Fibroblast of lung (primary cell): Measurements from ENCODE around the gene PGGHG. TPM values are rescaled to one million over a fixed set of nuclear protein-coding genes. Genes with fewer than 3 reads are reported as not detected.

Source experiments
- DNase-seq, 2 donors: peaks; one replicate each; pipeline versions ENCODE4 v3.0.0 to v3.0.0-alpha.2; 2010; ENCODE audit warnings: low read depth in 2 of 2
- H2AFZ ChIP-seq: 2 replicates; pipeline ENCODE4 v1.5.1; 2012; ENCODE audit warnings: low read length, control low read depth, inconsistent platforms
- H3K27ac ChIP-seq: 2 replicates; pipeline ENCODE4 v1.5.1; 2011; ENCODE audit warnings: low read length, control low read depth; ENCODE audit not compliant: insufficient read depth
- H3K27me3 ChIP-seq: 2 replicates; pipeline ENCODE4 v1.5.1; 2011; ENCODE audit warnings: mild to moderate bottlenecking, low read length; ENCODE audit not compliant: control insufficient read depth, insufficient read depth
- H3K36me3 ChIP-seq: 2 replicates; pipeline ENCODE4 v1.5.1; 2011; ENCODE audit warnings: low read length; ENCODE audit not compliant: control insufficient read depth, insufficient read depth
- H3K4me1 ChIP-seq: 2 replicates; pipeline ENCODE4 v1.5.1; 2011; ENCODE audit warnings: low read length; ENCODE audit not compliant: control insufficient read depth, insufficient read depth; ENCODE audit errors: extremely low read depth
- H3K4me2 ChIP-seq: 2 replicates; pipeline ENCODE4 v1.5.1; 2011; ENCODE audit warnings: low read length, control low read depth; ENCODE audit not compliant: insufficient read depth; ENCODE audit errors: extremely low read depth
- H3K4me3 ChIP-seq, 4 experiments: fragments of 200-600 bp in 1 of 4; sonication (generic) in 1 of 4; replicated peaks in 1 of 4; 2 replicates each; pipeline ENCODE4 v1.5.1; 2011 to 2016; ENCODE audit warnings: low read length in 4 of 4, low read depth in 3 of 4, mild to moderate bottlenecking in 3 of 4, control low read depth in 2 of 4, inconsistent platforms in 1 of 4, mixed read lengths in 1 of 4; ENCODE audit not compliant: insufficient read depth in 1 of 4; ENCODE audit errors: control extremely low read depth in 1 of 4
- H3K79me2 ChIP-seq: 2 replicates; pipeline ENCODE4 v1.5.1; 2012; ENCODE audit warnings: mild to moderate bottlenecking, low read length, inconsistent platforms; ENCODE audit not compliant: control insufficient read depth, insufficient read depth
- H3K9ac ChIP-seq: 2 replicates; pipeline ENCODE4 v1.5.1; 2011; ENCODE audit warnings: mild to moderate bottlenecking, low read length, control low read depth; ENCODE audit not compliant: insufficient read depth
- H3K9me3 ChIP-seq: 2 replicates; pipeline ENCODE4 v1.5.1; 2012; ENCODE audit warnings: low read depth, low read length; ENCODE audit not compliant: control insufficient read depth, insufficient read depth
- H4K20me1 ChIP-seq: 2 replicates; pipeline ENCODE4 v1.5.1; 2011; ENCODE audit warnings: low read length; ENCODE audit not compliant: control insufficient read depth, insufficient read depth; ENCODE audit errors: extremely low read depth
- EZH2 ChIP-seq: IDR thresholded peaks from 2 replicates; pipeline ENCODE4 v1.5.1; 2012; ENCODE audit warnings: low read length, control low read depth, mild to moderate bottlenecking; ENCODE audit errors: missing control alignments
- polyA plus RNA-seq, 2 donors: library from polyadenylated mRNA; depleted of rRNA in 1 of 2; stranded (reverse) in 1 of 2; unstranded in 1 of 2; fragments of >200 nt; gene quantifications; 2 replicates each; pipeline ENCODE4 v1.2.1, GENCODE V29; 2011 to 2012; ENCODE audit warnings: missing spikeins in 1 of 2
- total RNA-seq: library from RNA; depleted of rRNA; stranded (reverse); fragments of >200 nt; gene quantifications from 2 replicates; pipeline ENCODE4 v1.2.1, GENCODE V29; 2014
- TF ChIP-seq, protein P1 (sequence below), 2 donors: IDR thresholded peaks in 1 of 2; conservative IDR thresholded peaks in 1 of 2; 1 replicate in 1 of 2; 2 replicates in 1 of 2; pipeline ENCODE4 v1.5.1; 2011 to 2012; ENCODE audit warnings: low read length in 2 of 2, control low read depth in 1 of 2, inconsistent platforms in 1 of 2, low read depth in 1 of 2, mild to moderate bottlenecking in 1 of 2

The PGGHG gene
- total and polyA plus RNA-seq, 2 donors (not counting 1 experiment from before 2014, with no cell fraction given) = 4.6 to 8.4 TPM

DNA sequence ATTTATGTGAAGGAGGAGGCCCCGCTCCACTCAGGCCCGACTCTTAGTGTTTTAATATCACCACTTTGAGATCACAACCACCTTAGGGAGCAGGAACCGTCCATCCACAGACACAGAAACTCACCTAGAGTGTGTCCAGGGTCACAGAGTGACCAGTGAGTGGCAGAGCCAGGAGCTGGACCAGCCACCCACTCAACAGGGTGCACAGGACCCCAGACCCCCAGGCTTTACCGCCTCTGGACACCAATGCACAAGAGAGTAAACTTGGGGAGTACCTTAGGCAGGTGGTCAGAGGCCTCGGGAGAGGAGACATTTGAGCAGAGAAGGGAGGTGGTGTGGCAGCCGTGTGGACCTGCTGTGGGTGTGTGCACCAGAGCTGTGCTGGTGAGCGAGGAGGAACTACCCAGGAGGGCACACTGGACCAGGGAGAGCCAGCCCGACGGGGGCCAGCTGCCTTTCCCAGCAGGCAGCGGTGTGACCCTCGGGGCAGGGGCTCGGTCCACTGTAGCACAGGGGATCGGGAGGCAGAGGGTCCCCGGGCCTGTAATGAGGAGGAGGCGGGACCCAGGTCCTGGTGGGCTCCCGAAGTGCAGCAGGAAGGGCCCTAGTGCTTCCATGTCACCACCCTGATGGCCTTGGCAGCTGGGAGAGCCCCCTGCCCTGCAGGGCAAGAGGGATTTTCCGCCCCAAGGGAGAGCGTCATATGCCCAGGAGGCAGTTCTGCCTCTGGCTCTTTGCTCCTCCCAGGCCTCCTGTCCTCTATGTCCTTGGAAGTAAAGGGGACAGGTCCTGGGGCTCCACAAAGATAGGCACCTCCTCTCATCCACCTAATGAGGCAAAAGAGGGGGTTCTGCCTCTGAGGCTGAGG lies 18.2 kb upstream of the PGGHG start:
- DNase-seq = no peak
- Histone ChIP-seq H3K27ac (no peak overlapping the region), H3K9me3 (no peaks in the 10 kb centered on the region), H4K20me1 (no peaks in the 10 kb centered on the region), H3K9ac (no peak overlapping the region), H3K27me3 (peaks cover 13% of the 10 kb centered on the region), H3K4me1 (peaks cover 4% of the 10 kb centered on the region), H3K79me2 (no peaks in the 10 kb centered on the region), H3K4me2 (no peak overlapping the region), H3K4me3 (no peak overlapping the region), H3K36me3 (no peaks in the 10 kb centered on the region), H2AFZ (no peak overlapping the region)
- no peak for TF ChIP-seq EZH2
- TF ChIP-seq, protein P1, sequence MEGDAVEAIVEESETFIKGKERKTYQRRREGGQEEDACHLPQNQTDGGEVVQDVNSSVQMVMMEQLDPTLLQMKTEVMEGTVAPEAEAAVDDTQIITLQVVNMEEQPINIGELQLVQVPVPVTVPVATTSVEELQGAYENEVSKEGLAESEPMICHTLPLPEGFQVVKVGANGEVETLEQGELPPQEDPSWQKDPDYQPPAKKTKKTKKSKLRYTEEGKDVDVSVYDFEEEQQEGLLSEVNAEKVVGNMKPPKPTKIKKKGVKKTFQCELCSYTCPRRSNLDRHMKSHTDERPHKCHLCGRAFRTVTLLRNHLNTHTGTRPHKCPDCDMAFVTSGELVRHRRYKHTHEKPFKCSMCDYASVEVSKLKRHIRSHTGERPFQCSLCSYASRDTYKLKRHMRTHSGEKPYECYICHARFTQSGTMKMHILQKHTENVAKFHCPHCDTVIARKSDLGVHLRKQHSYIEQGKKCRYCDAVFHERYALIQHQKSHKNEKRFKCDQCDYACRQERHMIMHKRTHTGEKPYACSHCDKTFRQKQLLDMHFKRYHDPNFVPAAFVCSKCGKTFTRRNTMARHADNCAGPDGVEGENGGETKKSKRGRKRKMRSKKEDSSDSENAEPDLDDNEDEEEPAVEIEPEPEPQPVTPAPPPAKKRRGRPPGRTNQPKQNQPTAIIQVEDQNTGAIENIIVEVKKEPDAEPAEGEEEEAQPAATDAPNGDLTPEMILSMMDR (conservative IDR thresholded peaks at IDR 0.05 in 1 of 2, IDR thresholded peaks at IDR 0.05 in 1 of 2; ENCODE audit: low read depth in 1 of 2, low read length in 2 of 2) = no peak

DNA sequence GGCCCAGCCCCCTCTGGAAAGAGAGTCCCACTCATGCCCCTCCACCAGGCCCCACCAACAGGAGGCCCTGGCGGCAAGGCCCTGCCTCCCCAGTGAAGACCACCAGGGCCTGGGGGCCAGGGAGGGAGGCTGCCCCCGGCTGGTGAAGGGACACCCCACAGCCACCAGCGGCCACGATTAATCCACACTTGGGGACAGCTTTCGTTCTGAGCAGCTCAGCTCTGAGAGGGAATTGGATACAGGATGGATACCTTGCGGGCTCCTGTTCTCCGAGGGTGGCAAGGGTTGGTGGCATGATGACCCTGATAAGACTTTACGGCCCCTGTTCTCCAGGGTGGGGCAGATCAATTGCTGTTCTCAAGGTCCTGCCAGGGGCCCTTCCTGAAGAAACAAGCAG lies 17.6 kb upstream of the PGGHG start:
- H4K20me1 ChIP-seq = no peaks in the 10 kb centered on the region
- H2AFZ ChIP-seq = no peak overlapping the region
- no peaks in the 10 kb centered on the region for H3K36me3 ChIP-seq
- no peak overlapping the region for H3K4me3 ChIP-seq
- H3K4me2 ChIP-seq = no peak overlapping the region
- no peak for TF ChIP-seq EZH2
- TF ChIP-seq, protein P1 (conservative IDR thresholded peaks at IDR 0.05 in 1 of 2, IDR thresholded peaks at IDR 0.05 in 1 of 2; ENCODE audit: low read depth in 1 of 2, low read length in 2 of 2) = no peak
- H3K4me1 ChIP-seq = peaks cover 4% of the 10 kb centered on the region
- H3K79me2 ChIP-seq = no peaks in the 10 kb centered on the region
- peaks cover 13% of the 10 kb centered on the region for H3K27me3 ChIP-seq
- H3K9me3 ChIP-seq = no peaks in the 10 kb centered on the region
- no peak for DNase-seq
- H3K27ac ChIP-seq = no peak overlapping the region
- H3K9ac ChIP-seq = no peak overlapping the region

DNA sequence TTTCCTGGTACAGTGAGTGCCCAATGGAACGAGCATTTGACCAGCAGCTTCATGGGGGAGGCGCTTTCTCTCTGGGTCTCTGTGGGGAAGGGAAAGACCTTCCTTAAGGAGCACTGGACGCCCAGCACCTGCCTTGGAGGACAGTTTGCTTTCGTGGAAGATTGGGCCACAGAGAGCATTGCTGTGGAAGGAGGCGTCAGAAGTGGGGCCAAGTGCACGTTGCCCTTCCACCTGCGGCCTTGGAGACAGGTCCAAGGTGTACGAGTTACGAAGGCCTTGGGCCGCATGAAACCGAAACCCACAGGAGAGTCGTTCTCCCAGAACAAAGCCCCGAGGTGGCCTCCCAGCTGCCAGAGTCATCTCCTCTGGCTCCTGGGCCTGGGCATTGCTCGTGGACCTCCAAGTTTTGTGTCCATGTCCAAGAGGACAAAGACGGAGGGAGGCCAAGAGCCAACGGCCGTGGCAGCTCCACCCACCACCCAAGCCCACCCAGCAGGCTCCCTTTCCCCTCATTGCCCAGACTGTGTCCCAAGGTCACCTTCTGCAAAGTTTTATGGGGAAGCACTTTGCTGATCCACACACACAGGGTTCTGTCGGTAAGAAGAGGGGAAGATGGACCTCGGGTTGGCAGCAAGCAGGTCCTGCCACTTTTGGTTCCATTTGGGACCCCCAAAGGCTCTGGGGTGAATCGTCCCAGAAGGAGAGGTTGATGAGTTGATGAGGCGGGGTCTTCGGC lies 16.6 kb upstream of the PGGHG start:
- peaks cover 18% of the 10 kb centered on the region for H3K27me3 ChIP-seq
- peaks cover 4% of the 10 kb centered on the region for H3K4me1 ChIP-seq
- H3K27ac ChIP-seq = no peak overlapping the region
- H3K9ac ChIP-seq = no peak overlapping the region
- TF ChIP-seq, protein P1 (conservative IDR thresholded peaks at IDR 0.05 in 1 of 2, IDR thresholded peaks at IDR 0.05 in 1 of 2; ENCODE audit: low read depth in 1 of 2, low read length in 2 of 2) = no peak
- no peak for TF ChIP-seq EZH2
- no peak overlapping the region for H3K4me3 ChIP-seq
- H3K9me3 ChIP-seq = no peaks in the 10 kb centered on the region
- H4K20me1 ChIP-seq = no peaks in the 10 kb centered on the region
- H3K4me2 ChIP-seq = no peak overlapping the region
- DNase-seq = no peak
- no peak overlapping the region for H2AFZ ChIP-seq
- no peaks in the 10 kb centered on the region for H3K36me3 ChIP-seq
- H3K79me2 ChIP-seq = no peaks in the 10 kb centered on the region
